ENCODE measurements around the gene ZNF711. TPM values are rescaled to one million over a fixed set of nuclear protein-coding genes. Genes with fewer than 3 reads are reported as not detected.
A peak's percentile ranks its signal among the peaks of the same experiment; 100 is the strongest.
"Not testable (repeated sequence)": the region's sequence is repeated elsewhere in the genome, so short reads cannot be mapped to it uniquely, and the experiment has no call there.

Gene ZNF711
- total and polyA plus RNA-seq, 3 experiments from 2014 or later: 0.07 to 1.3 (median 0.11) TPM

GRCh38 chrX:85244450-85245211 is 840 bp downstream of the ZNF711 start:
- no peaks in the 10 kb centered on the region for H3K27me3 ChIP-seq (ENCODE audit: insufficient read depth, low read length, poor library complexity, severe bottlenecking)
- Mint-ChIP-seq H3K27me3 (peaks cover 6 to 14% of the 10 kb centered on the region in 2 donors), H3K4me1 (peaks cover 9 to 19% (median 16%) of the 10 kb centered on the region in 3 donors), H3K4me3 (peak overlapping the region; percentile 83 to 94 (median 86)), H3K27ac (peak overlapping the region in 5 of 8 donors; percentile 44 to 84 (median 75)), H3K36me3 (no peaks in the 10 kb centered on the region), H3K9me3 (peaks cover 0 to 3% (median 0%) of the 10 kb centered on the region in 5 donors)
- no peaks in the 10 kb centered on the region for H3K9me3 ChIP-seq (ENCODE audit: low read length)
- no peak overlapping the region for H3K27ac ChIP-seq (ENCODE audit: low read depth, low read length)
- no peaks in the 10 kb centered on the region for H3K4me1 ChIP-seq (ENCODE audit: insufficient read depth, low read length)
- peak in 2 of 5 donors; percentile 1 to 14 for DNase-seq
- H3K4me3 ChIP-seq (ENCODE audit: low read length): peak overlapping the region; percentile 50
- CTCF ChIA-PET: no interaction called here
- POLR2A ChIA-PET: no interaction called here
- H3K36me3 ChIP-seq (ENCODE audit: insufficient read depth, low read length): no peaks in the 10 kb centered on the region

GRCh38 chrX:85285286-85285685 is 41.5 kb downstream of the ZNF711 start:
- H3K9me3 Mint-ChIP-seq; CTCF ChIA-PET; H3K27ac ChIP-seq (ENCODE audit: low read depth, low read length); H3K4me1 ChIP-seq (ENCODE audit: insufficient read depth, low read length); H3K4me3 ChIP-seq (ENCODE audit: low read length); H3K27me3 ChIP-seq (ENCODE audit: insufficient read depth, low read length, poor library complexity, severe bottlenecking); H3K4me1 Mint-ChIP-seq; H3K36me3 Mint-ChIP-seq; DNase-seq; H3K4me3 Mint-ChIP-seq; H3K27me3 Mint-ChIP-seq; H3K36me3 ChIP-seq (ENCODE audit: insufficient read depth, low read length); H3K27ac Mint-ChIP-seq; POLR2A ChIA-PET; H3K9me3 ChIP-seq (ENCODE audit: low read length): not testable (repeated sequence)

DNA sequence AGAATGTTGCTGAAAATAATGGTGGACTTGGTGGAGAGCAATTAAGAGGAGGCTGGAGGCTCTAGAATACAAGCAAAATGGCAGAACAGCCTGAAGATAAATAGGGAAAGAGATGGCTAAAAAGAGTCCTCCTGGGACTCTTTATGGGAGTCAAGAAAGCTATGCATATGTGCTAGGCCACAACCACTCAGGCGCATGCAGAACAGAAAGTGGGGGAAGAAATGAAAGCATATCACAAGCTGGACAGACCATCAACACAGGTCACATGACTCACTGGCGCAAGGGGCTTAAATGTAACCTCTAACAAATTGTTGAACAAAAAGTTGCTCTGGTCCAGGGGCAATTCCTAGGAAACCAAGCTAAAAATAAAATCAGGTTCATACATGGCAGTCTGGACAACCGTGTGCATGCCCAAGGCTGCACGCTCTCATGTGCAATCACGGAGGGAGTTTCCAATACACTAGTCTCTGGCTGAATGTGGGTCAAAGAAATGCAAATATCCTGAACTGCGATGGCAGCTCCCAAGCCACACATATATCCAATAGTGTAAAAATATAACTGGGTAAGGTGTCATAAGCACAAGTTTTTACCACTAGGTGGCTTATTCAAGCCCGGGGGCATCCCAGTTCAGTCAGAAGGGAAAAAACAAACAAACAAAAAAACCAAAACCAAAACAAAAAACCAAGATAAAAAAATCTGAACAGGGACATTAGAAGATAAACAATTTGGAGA is 45.4 kb downstream of the ZNF711 start:
- H3K4me3 Mint-ChIP-seq: no peak overlapping the region
- DNase-seq: no peak
- H3K27me3 Mint-ChIP-seq: peaks cover 0 to 3% of the 10 kb centered on the region in 2 donors
- H3K27ac Mint-ChIP-seq: no peak overlapping the region
- no peaks in the 10 kb centered on the region for H3K4me1 ChIP-seq (ENCODE audit: insufficient read depth, low read length)
- H3K4me1 Mint-ChIP-seq: no peaks in the 10 kb centered on the region
- no peak overlapping the region for H3K27ac ChIP-seq (ENCODE audit: low read depth, low read length)
- no peaks in the 10 kb centered on the region for H3K36me3 ChIP-seq (ENCODE audit: insufficient read depth, low read length)
- no peaks in the 10 kb centered on the region for H3K36me3 Mint-ChIP-seq
- no peaks in the 10 kb centered on the region for H3K9me3 ChIP-seq (ENCODE audit: low read length)
- H3K9me3 Mint-ChIP-seq: peaks cover 1 to 10% (median 6%) of the 10 kb centered on the region in 5 donors
- CTCF ChIA-PET: no interaction called here
- no peaks in the 10 kb centered on the region for H3K27me3 ChIP-seq (ENCODE audit: insufficient read depth, low read length, poor library complexity, severe bottlenecking)
- H3K4me3 ChIP-seq (ENCODE audit: low read length): no peak overlapping the region
- POLR2A ChIA-PET: no interaction called here

GRCh38 chrX:85303544-85303943 is 59.8 kb downstream of the ZNF711 start:
- Histone ChIP-seq H3K9me3 (ENCODE audit: low read length) (no peaks in the 10 kb centered on the region), H3K27ac (ENCODE audit: low read depth, low read length) (no peak overlapping the region), H3K4me1 (ENCODE audit: insufficient read depth, low read length) (no peaks in the 10 kb centered on the region), H3K4me3 (ENCODE audit: low read length) (no peak overlapping the region), H3K36me3 (ENCODE audit: insufficient read depth, low read length) (no peaks in the 10 kb centered on the region), H3K27me3 (ENCODE audit: insufficient read depth, low read length, poor library complexity, severe bottlenecking) (no peaks in the 10 kb centered on the region)
- Mint-ChIP-seq H3K4me3 (no peak overlapping the region), H3K36me3 (no peaks in the 10 kb centered on the region), H3K27ac (no peak overlapping the region), H3K9me3 (no peaks in the 10 kb centered on the region), H3K4me1 (no peaks in the 10 kb centered on the region), H3K27me3 (no peaks in the 10 kb centered on the region)
- no peak for DNase-seq
- ChIA-PET CTCF (no interaction called here), POLR2A (no interaction called here)

DNA sequence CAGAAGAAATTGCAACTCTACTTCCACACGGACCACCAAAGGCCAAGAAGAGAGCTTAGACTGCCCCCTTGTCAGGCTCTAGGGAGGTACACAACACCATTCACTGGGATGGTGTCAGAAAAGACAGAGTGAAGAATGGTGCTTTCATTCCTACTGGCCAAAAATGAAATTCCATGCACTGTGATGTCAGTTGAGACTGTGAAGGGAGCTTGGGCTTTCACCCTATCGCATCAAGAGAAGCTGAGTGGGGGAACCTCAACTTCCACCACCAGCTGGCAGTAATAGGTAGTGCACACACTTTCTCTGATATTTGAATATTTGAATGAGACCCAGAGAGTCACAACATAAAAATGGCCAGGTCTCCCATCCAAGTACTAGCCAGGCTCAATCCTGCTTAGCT is 65.9 kb downstream of the ZNF711 start:
- DNase-seq: no peak
- no peak overlapping the region for H3K27ac ChIP-seq (ENCODE audit: low read depth, low read length)
- POLR2A ChIA-PET: no interaction called here
- no peak overlapping the region for H3K4me3 ChIP-seq (ENCODE audit: low read length)
- no peaks in the 10 kb centered on the region for H3K27me3 ChIP-seq (ENCODE audit: insufficient read depth, low read length, poor library complexity, severe bottlenecking)
- no peaks in the 10 kb centered on the region for H3K4me1 ChIP-seq (ENCODE audit: insufficient read depth, low read length)
- Mint-ChIP-seq H3K27ac (no peak overlapping the region), H3K4me1 (no peaks in the 10 kb centered on the region), H3K9me3 (peaks cover 0 to 6% (median 4%) of the 10 kb centered on the region in 5 donors), H3K27me3 (peaks cover 0 to 3% of the 10 kb centered on the region in 2 donors), H3K4me3 (no peak overlapping the region), H3K36me3 (no peaks in the 10 kb centered on the region)
- H3K36me3 ChIP-seq (ENCODE audit: insufficient read depth, low read length): no peaks in the 10 kb centered on the region
- no peaks in the 10 kb centered on the region for H3K9me3 ChIP-seq (ENCODE audit: low read length)
- CTCF ChIA-PET: no interaction called here

GRCh38 chrX:85311348-85311747 is 67.6 kb downstream of the ZNF711 start:
- POLR2A ChIA-PET; H3K36me3 ChIP-seq (ENCODE audit: insufficient read depth, low read length); H3K27me3 ChIP-seq (ENCODE audit: insufficient read depth, low read length, poor library complexity, severe bottlenecking); H3K27me3 Mint-ChIP-seq; DNase-seq; H3K9me3 Mint-ChIP-seq; H3K27ac Mint-ChIP-seq; H3K4me3 ChIP-seq (ENCODE audit: low read length); H3K27ac ChIP-seq (ENCODE audit: low read depth, low read length); H3K4me1 ChIP-seq (ENCODE audit: insufficient read depth, low read length); H3K9me3 ChIP-seq (ENCODE audit: low read length); CTCF ChIA-PET; H3K36me3 Mint-ChIP-seq; H3K4me1 Mint-ChIP-seq; H3K4me3 Mint-ChIP-seq: not testable (repeated sequence)

Other genes starting within 250 kb of the ZNF711 start
- gene APOOL, start 240.1 kb upstream of the ZNF711 start, total RNA-seq: 10 to 100 TPM; 19.0 to 22.0 TPM
- gene APOOL, start 240.1 kb upstream of the ZNF711 start, polyA plus RNA-seq: 3.3 TPM
- not detected for gene SATL1, start 212 bp upstream of the ZNF711 start, total RNA-seq
- gene SATL1, start 212 bp upstream of the ZNF711 start, polyA plus RNA-seq: not detected
- not detected for gene POF1B, start 135.7 kb downstream of the ZNF711 start, total RNA-seq
- not detected for gene POF1B, start 135.7 kb downstream of the ZNF711 start, polyA plus RNA-seq

Measured in CD8-positive, alpha-beta memory T cell (primary cell).